ENCODE results near the gene ZFP36L1.

DNA sequence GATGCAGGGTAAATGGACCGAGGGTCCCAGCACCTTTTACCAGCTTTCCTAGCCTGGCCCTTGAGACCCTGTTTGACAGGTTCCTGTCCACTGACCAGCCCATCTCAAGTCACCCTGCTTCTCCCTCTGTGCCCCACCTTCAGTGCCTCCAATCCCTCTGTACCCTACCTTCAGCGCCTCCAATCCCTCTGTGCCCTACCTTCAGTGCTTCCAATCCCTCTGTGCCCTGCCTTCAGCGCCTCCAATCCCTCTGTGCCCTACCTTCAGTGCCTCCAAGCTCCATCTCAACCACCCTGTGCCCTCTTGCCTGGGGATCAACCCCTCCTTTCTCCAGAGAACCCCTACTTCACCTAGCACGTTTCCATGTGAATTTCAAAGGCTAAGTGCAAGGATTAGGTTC is 54.3 kb downstream of the ZFP36L1 start:
- TF ChIP-seq, protein P1, sequence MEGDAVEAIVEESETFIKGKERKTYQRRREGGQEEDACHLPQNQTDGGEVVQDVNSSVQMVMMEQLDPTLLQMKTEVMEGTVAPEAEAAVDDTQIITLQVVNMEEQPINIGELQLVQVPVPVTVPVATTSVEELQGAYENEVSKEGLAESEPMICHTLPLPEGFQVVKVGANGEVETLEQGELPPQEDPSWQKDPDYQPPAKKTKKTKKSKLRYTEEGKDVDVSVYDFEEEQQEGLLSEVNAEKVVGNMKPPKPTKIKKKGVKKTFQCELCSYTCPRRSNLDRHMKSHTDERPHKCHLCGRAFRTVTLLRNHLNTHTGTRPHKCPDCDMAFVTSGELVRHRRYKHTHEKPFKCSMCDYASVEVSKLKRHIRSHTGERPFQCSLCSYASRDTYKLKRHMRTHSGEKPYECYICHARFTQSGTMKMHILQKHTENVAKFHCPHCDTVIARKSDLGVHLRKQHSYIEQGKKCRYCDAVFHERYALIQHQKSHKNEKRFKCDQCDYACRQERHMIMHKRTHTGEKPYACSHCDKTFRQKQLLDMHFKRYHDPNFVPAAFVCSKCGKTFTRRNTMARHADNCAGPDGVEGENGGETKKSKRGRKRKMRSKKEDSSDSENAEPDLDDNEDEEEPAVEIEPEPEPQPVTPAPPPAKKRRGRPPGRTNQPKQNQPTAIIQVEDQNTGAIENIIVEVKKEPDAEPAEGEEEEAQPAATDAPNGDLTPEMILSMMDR (IDR thresholded peaks at IDR 0.05; ENCODE audit: low read depth, low read length, poor library complexity, severe bottlenecking), result no peak
- no peak for TF ChIP-seq EZH2phosphoT487 (IDR thresholded peaks at IDR 0.05; ENCODE audit: borderline replicate concordance, low read length)

Data from DOHH2 (cell line).